AG09309 (cell line): ENCODE data around the gene CHODL.

Experiments used
- DNase-seq: peaks from one replicate; pipeline ENCODE4 v3.0.0-alpha.2; 2010; ENCODE audit warnings: low read depth
- H3K4me3 ChIP-seq: 2 replicates; pipeline ENCODE4 v1.5.1; 2011; ENCODE audit warnings: mild to moderate bottlenecking, low read depth, low read length, moderate library complexity; ENCODE audit not compliant: control insufficient read depth
- CTCF ChIP-seq: IDR thresholded peaks from 2 replicates; pipeline ENCODE4 v1.5.1; 2011; ENCODE audit warnings: mild to moderate bottlenecking, low read depth, low read length, inconsistent platforms; ENCODE audit not compliant: insufficient read depth, control insufficient read depth; ENCODE audit errors: missing control alignments

Gene CHODL

GRCh38 chr21:18253221-18253620 is 8.6 kb downstream of the CHODL start:
- DNase-seq = no peak
- no peak for TF ChIP-seq CTCF
- H3K4me3 ChIP-seq = no peak overlapping the region

GRCh38 chr21:18253799-18254198 is 9.2 kb downstream of the CHODL start:
- DNase-seq = no peak
- H3K4me3 ChIP-seq = no peak overlapping the region
- no peak for TF ChIP-seq CTCF

- no peak overlapping the region for H3K4me3 ChIP-seq
- TF ChIP-seq CTCF = no peak
- DNase-seq = no peak
These were observed 21.3 kb downstream of the CHODL start for GRCh38 chr21:18265944-18266343.

GRCh38 chr21:18267496-18267895 is 22.9 kb downstream of the CHODL start:
- DNase-seq = no peak
- no peak for TF ChIP-seq CTCF
- H3K4me3 ChIP-seq = no peak overlapping the region

GRCh38 chr21:18268906-18269305 is 24.3 kb downstream of the CHODL start:
- no peak for TF ChIP-seq CTCF
- no peak for DNase-seq
- no peak overlapping the region for H3K4me3 ChIP-seq

GRCh38 chr21:18269856-18270255 is 25.2 kb downstream of the CHODL start:
- H3K4me3 ChIP-seq = no peak overlapping the region
- no peak for DNase-seq
- TF ChIP-seq CTCF = no peak

- H3K4me3 ChIP-seq = no peak overlapping the region
- TF ChIP-seq CTCF = no peak
- no peak for DNase-seq
These were observed 28.8 kb downstream of the CHODL start for GRCh38 chr21:18273400-18273799.
